H1 (cell line): ENCODE data around the gene CADM2. TPM values are rescaled to one million over a fixed set of nuclear protein-coding genes. Genes with fewer than 3 reads are reported as not detected.

Experiments
- CTCF ChIA-PET: fragments of 300-600 bp; sonication (Branson Sonifier 250); formaldehyde crosslinking; loops from one replicate; lab custom pipeline; 2021; ENCODE audit not compliant: partially characterized antibody; lab: Charles Lee
- POLR2A ChIA-PET: fragments of 300-600 bp; sonication (Branson Sonifier 250); formaldehyde crosslinking; loops from one replicate; lab custom pipeline; 2021; ENCODE audit warnings: inconsistent platforms; ENCODE audit not compliant: partially characterized antibody; lab: Charles Lee
- DNase-seq, 2 experiments: peaks; one replicate each; pipeline versions ENCODE4 v3.0.0 to v3.0.0-alpha.2; 2010 to 2022; ENCODE audit warnings: low spot score in 2 of 2, low read depth in 1 of 2, mixed read lengths in 1 of 2
- FAIRE-seq: peaks from 2 replicates; lab custom pipeline; 2011; peaks lifted over from hg19 to GRCh38; lab: Jason Lieb, UNC
- H2AFZ ChIP-seq: 2 replicates; pipeline ENCODE4 v1.8.1; 2012; ENCODE audit warnings: low read length, inconsistent platforms
- H2AK5ac ChIP-seq: 2 replicates; pipeline ENCODE4 v1.6.1; 2013; ENCODE audit warnings: low read depth, low read length
- H2BK120ac ChIP-seq: replicated peaks from 2 replicates; pipeline ENCODE3; 2013; ENCODE audit warnings: low read depth, low read length, inconsistent platforms
- H2BK12ac ChIP-seq: 2 replicates; pipeline ENCODE4 v1.6.1; 2013; ENCODE audit warnings: low read depth, low read length
- H2BK15ac ChIP-seq: 2 replicates; pipeline ENCODE4 v1.6.1; 2013; ENCODE audit warnings: low read length
- H2BK20ac ChIP-seq: 2 replicates; pipeline ENCODE4 v1.6.1; 2013; ENCODE audit warnings: low read length
- H2BK5ac ChIP-seq: 2 replicates; pipeline ENCODE4 v1.6.1; 2013; ENCODE audit warnings: low read depth, low read length
- H3K14ac ChIP-seq: 2 replicates; pipeline ENCODE4 v1.6.1; 2013; ENCODE audit warnings: inconsistent platforms; ENCODE audit not compliant: insufficient read length
- H3K18ac ChIP-seq: 2 replicates; pipeline ENCODE4 v1.6.1; 2013; ENCODE audit warnings: low read length; ENCODE audit errors: extremely low read depth
- H3K23ac ChIP-seq: 2 replicates; pipeline ENCODE4 v1.6.1; 2013; ENCODE audit warnings: inconsistent platforms; ENCODE audit not compliant: insufficient read length
- H3K23me2 ChIP-seq: 2 replicates; pipeline ENCODE4 v1.6.1; 2013; ENCODE audit warnings: low read depth, low read length
- H3K27ac ChIP-seq: 2 replicates; pipeline ENCODE4 v1.6.1; 2011; ENCODE audit warnings: low read depth, low read length, inconsistent platforms
- H3K27me3 ChIP-seq, 4 experiments: replicated peaks in 1 of 4; 1 replicate in 1 of 4; 2 replicates in 3 of 4; pipeline versions ENCODE4 v1.6.1 to v1.8.1; 2011 to 2013; ENCODE audit warnings: low read length in 3 of 4, mild to moderate bottlenecking in 3 of 4, inconsistent platforms in 2 of 4, mixed read lengths in 2 of 4, moderate library complexity in 1 of 4; ENCODE audit not compliant: control insufficient read depth in 3 of 4, insufficient read depth in 3 of 4; ENCODE audit errors: extremely low read depth in 1 of 4
- H3K36me3 ChIP-seq, 4 experiments: 2 replicates each; pipeline versions ENCODE4 v1.6.1 to v1.8.1; 2011 to 2013; ENCODE audit warnings: mild to moderate bottlenecking in 4 of 4, low read length in 3 of 4, moderate library complexity in 2 of 4, control low read depth in 1 of 4, inconsistent platforms in 1 of 4; ENCODE audit not compliant: insufficient read depth in 4 of 4, control insufficient read depth in 2 of 4
- H3K4ac ChIP-seq: replicated peaks from 2 replicates; pipeline ENCODE3; 2013; ENCODE audit warnings: low read length, low read depth, mixed read lengths, inconsistent platforms; ENCODE audit not compliant: insufficient read length
- H3K4me1 ChIP-seq, 4 experiments: replicated peaks in 1 of 4; 1 replicate in 1 of 4; 2 replicates in 3 of 4; pipeline versions ENCODE4 v1.6.1 to v1.8.1; 2011 to 2013; ENCODE audit warnings: low read length in 3 of 4, inconsistent platforms in 2 of 4, mixed read lengths in 1 of 4; ENCODE audit not compliant: insufficient read depth in 4 of 4, control insufficient read depth in 3 of 4
- H3K4me2 ChIP-seq, 2 experiments: 2 replicates each; pipeline versions ENCODE4 v1.6.1 to v1.8.1; 2011 to 2013; ENCODE audit warnings: low read depth in 2 of 2, low read length in 2 of 2, control low read depth in 1 of 2, inconsistent platforms in 1 of 2, mild to moderate bottlenecking in 1 of 2; ENCODE audit not compliant: insufficient read depth in 1 of 2
- H3K4me3 ChIP-seq, 4 experiments: fragments of 200-600, 300-600 bp in 1 of 4; sonication (generic), shearing (Covaris generic), sonication (Bioruptor Twin) in 1 of 4; 2 replicates each; pipeline versions ENCODE4 v1.5.1 to v1.8.1; 2011 to 2016; ENCODE audit warnings: low read length in 4 of 4, low read depth in 3 of 4, control low read depth in 2 of 4, inconsistent platforms in 2 of 4, mild to moderate bottlenecking in 2 of 4, mixed read lengths in 1 of 4, moderate library complexity in 1 of 4; ENCODE audit not compliant: insufficient read depth in 2 of 4; ENCODE audit errors: extremely low read depth in 1 of 4
- H3K56ac ChIP-seq: replicated peaks from 2 replicates; pipeline ENCODE3; 2013; ENCODE audit warnings: low read depth, mild to moderate bottlenecking, mixed read lengths, low read length, inconsistent platforms; ENCODE audit not compliant: insufficient read length
- H3K79me1 ChIP-seq: 2 replicates; pipeline ENCODE4 v1.6.1; 2013; ENCODE audit warnings: low read depth, low read length, control low read depth
- H3K79me2 ChIP-seq, 2 experiments: 2 replicates each; pipeline versions ENCODE4 v1.6.1 to v1.8.1; 2012 to 2013; ENCODE audit warnings: low read length in 2 of 2, mild to moderate bottlenecking in 2 of 2, inconsistent platforms in 1 of 2; ENCODE audit not compliant: insufficient read depth in 2 of 2, control insufficient read depth in 1 of 2
- H3K9ac ChIP-seq, 4 experiments: replicated peaks in 1 of 4; 1 replicate in 1 of 4; 2 replicates in 3 of 4; pipeline versions ENCODE4 v1.6.1 to v1.8.1; 2011 to 2013; ENCODE audit warnings: low read depth in 3 of 4, low read length in 3 of 4, control low read depth in 2 of 4, mild to moderate bottlenecking in 2 of 4, moderate library complexity in 2 of 4, inconsistent platforms in 1 of 4; ENCODE audit errors: extremely low read depth in 1 of 4
- H3K9me3 ChIP-seq, 2 experiments: 2 replicates each; pipeline versions ENCODE4 v1.6.1 to v1.8.1; 2012 to 2013; ENCODE audit warnings: mild to moderate bottlenecking in 2 of 2, moderate library complexity in 2 of 2, control low read depth in 1 of 2, inconsistent platforms in 1 of 2, low read depth in 1 of 2, low read length in 1 of 2, mixed read lengths in 1 of 2; ENCODE audit not compliant: insufficient read depth in 2 of 2
- H4K20me1 ChIP-seq, 2 experiments: replicated peaks in 1 of 2; 2 replicates each; pipeline versions ENCODE3 to v1.8.1; 2011 to 2013; ENCODE audit warnings: inconsistent platforms in 2 of 2, low read length in 2 of 2, mild to moderate bottlenecking in 1 of 2; ENCODE audit not compliant: insufficient read depth in 2 of 2, control insufficient read depth in 1 of 2
- H4K5ac ChIP-seq: 2 replicates; pipeline ENCODE4 v1.6.1; 2013; ENCODE audit warnings: low read length, low read depth, mixed read lengths, inconsistent platforms; ENCODE audit not compliant: insufficient read length
- H4K8ac ChIP-seq: 2 replicates; pipeline ENCODE4 v1.8.0; 2013; ENCODE audit warnings: mild to moderate bottlenecking, moderate library complexity, low read length, inconsistent platforms; ENCODE audit not compliant: insufficient read depth; ENCODE audit errors: extremely low read depth
- H4K91ac ChIP-seq: replicated peaks from 2 replicates; pipeline ENCODE3; 2013; ENCODE audit warnings: low read length, mixed read lengths, inconsistent platforms; ENCODE audit not compliant: insufficient read length
- E2F6 ChIP-seq: IDR thresholded peaks from 2 replicates; pipeline ENCODE4 v1.6.1; 2012; ENCODE audit warnings: inconsistent platforms
- EP300 ChIP-seq, 2 experiments: IDR thresholded peaks; 1 replicate in 1 of 2; 2 replicates in 1 of 2; pipeline ENCODE4 v1.6.1; 2011 to 2012; ENCODE audit warnings: low read depth in 2 of 2, low read length in 2 of 2, mild to moderate bottlenecking in 2 of 2, borderline replicate concordance in 1 of 2, inconsistent platforms in 1 of 2, moderate library complexity in 1 of 2
- GABPA ChIP-seq: IDR thresholded peaks from 2 replicates; pipeline ENCODE4 v1.6.1; 2011; ENCODE audit warnings: mild to moderate bottlenecking, low read length, moderate library complexity, borderline replicate concordance; ENCODE audit not compliant: insufficient read depth
- MAFK ChIP-seq: IDR thresholded peaks from 2 replicates; pipeline ENCODE4 v1.6.1; 2012; ENCODE audit warnings: low read depth, mild to moderate bottlenecking, improper control_type of control experiment, low read length
- NRF1 ChIP-seq: IDR thresholded peaks from 2 replicates; pipeline ENCODE4 v1.6.1; 2011; ENCODE audit warnings: mild to moderate bottlenecking, low read depth, low read length, improper control_type of control experiment
- POLR2AphosphoS5 ChIP-seq: IDR thresholded peaks from 2 replicates; pipeline ENCODE4 v1.6.1; 2011; ENCODE audit warnings: low read depth, low read length
- RXRA ChIP-seq: IDR thresholded peaks from 2 replicates; pipeline ENCODE4 v1.6.1; 2011; ENCODE audit warnings: low read depth, mild to moderate bottlenecking, low read length, moderate library complexity; ENCODE audit not compliant: insufficient read depth
- TAF7 ChIP-seq: optimal IDR thresholded peaks from 2 replicates; pipeline ENCODE3; 2011; ENCODE audit warnings: low read depth, mild to moderate bottlenecking, inconsistent platforms, low read length, moderate library complexity, borderline replicate concordance
- USF2 ChIP-seq: IDR thresholded peaks from 2 replicates; pipeline ENCODE4 v1.6.1; 2011; ENCODE audit warnings: low read length, improper control_type of control experiment
- WGBS, 2 experiments: shearing (Covaris generic) in 1 of 2; methylation state at CpG; one replicate each; pipeline versions ENCODE4 v1.1.6 to v1.1.7; 2013 to 2015; ENCODE audit warnings: low lambda C conversion rate in 2 of 2, mixed read lengths in 2 of 2, inconsistent platforms in 1 of 2, low coverage in 1 of 2, missing lambda C conversion rate in 1 of 2; ENCODE audit not compliant: insufficient replicate concordance in 2 of 2, insufficient coverage in 1 of 2, insufficient read length in 1 of 2; ENCODE audit errors: extremely low coverage in 1 of 2, missing lambda C conversion rate in 1 of 2; 5-methylcytosine and 5-hydroxymethylcytosine counted together
- polyA plus RNA-seq, 7 experiments: library from polyadenylated mRNA; depleted of rRNA in 3 of 7; stranded (reverse) in 5 of 7; unstranded in 2 of 7; fragments of >200 nt in 5 of 7; fragments of 200-250 nt in 2 of 7; gene quantifications; 1 replicate in 5 of 7; 2 replicates in 1 of 7; 4 replicates in 1 of 7; pipeline versions ENCODE4 v1.2.1 to v1.2.3, GENCODE V29; 2011 to 2013; ENCODE audit warnings: missing spikeins in 2 of 7, mixed read lengths in 2 of 7
- total RNA-seq: library from RNA; stranded (reverse); fragmentation: NEBNext Ultra II Directional; extraction: Animal tissue kit (Norgen Biotek cat#: 25700); gene quantifications from 2 replicates; pipeline ENCODE4 v1.2.1, GENCODE V29; 2021

CADM2 gene
- total and polyA plus RNA-seq, 2 of the 8 experiments (the other 6 are each of a cell fraction or from before 2014, with no cell fraction given) = 14.9 to 20.9 TPM

- H3K14ac ChIP-seq = no peak overlapping the region
- H2BK20ac ChIP-seq = no peak overlapping the region
- no peak for FAIRE-seq
- no peaks in the 10 kb centered on the region for H3K79me1 ChIP-seq
- H4K8ac ChIP-seq = no peak overlapping the region
- CTCF ChIA-PET = interaction anchor here (0.7 to 1.5 kb wide), 3 partner anchors 13 to 251 kb away, joined by 3 to 4 read pairs (median 3); no protein-coding TSS in a partner anchor
- TF ChIP-seq TAF7 (no peak), NRF1 (no peak), USF2 (no peak), POLR2AphosphoS5 (no peak), MAFK (no peak), EP300 (IDR thresholded peaks at IDR 0.05; ENCODE audit: borderline replicate concordance in 1 of 2, low read depth in 2 of 2, low read length in 2 of 2) (no peak), GABPA (no peak), RXRA (no peak), E2F6 (no peak)
- H3K4me1 ChIP-seq = no peaks in the 10 kb centered on the region
- H2BK5ac ChIP-seq = no peak overlapping the region
- H3K9me3 ChIP-seq = no peaks in the 10 kb centered on the region
- DNase-seq = no peak
- no peak overlapping the region for H2BK12ac ChIP-seq
- no peak overlapping the region for H3K56ac ChIP-seq
- H2BK120ac ChIP-seq = no peak overlapping the region
- no peak overlapping the region for H2AK5ac ChIP-seq
- no peak overlapping the region for H3K4me2 ChIP-seq
- no peak overlapping the region for H2AFZ ChIP-seq
- no peaks in the 10 kb centered on the region for H3K36me3 ChIP-seq
- H4K20me1 ChIP-seq = no peaks in the 10 kb centered on the region
- no peak overlapping the region for H3K4me3 ChIP-seq
- H3K79me2 ChIP-seq = no peaks in the 10 kb centered on the region
- H3K4ac ChIP-seq = no peak overlapping the region
- no peaks in the 10 kb centered on the region for H3K23me2 ChIP-seq
- no peak overlapping the region for H2BK15ac ChIP-seq
- H3K27ac ChIP-seq = no peak overlapping the region
- no peaks in the 10 kb centered on the region for H3K27me3 ChIP-seq
- H3K23ac ChIP-seq = no peak overlapping the region
- POLR2A ChIA-PET = no interaction called here
- no peak overlapping the region for H4K91ac ChIP-seq
- no peak overlapping the region for H3K9ac ChIP-seq
- no peak overlapping the region for H4K5ac ChIP-seq
- H3K18ac ChIP-seq = no peak overlapping the region
- WGBS, 2 experiments = 91% methylated on average over 1 of the region's 1 CpG; no CpG with 5 or more reads in 1 of the 2 experiments
Measured at GRCh38 chr3:85316252-85316651, 357.5 kb downstream of the CADM2 start.
